GM12873 (cell line): ENCODE data around the gene TEKTIP1.

Source experiments
- TF ChIP-seq, protein P1 (sequence below): IDR thresholded peaks from 2 replicates; pipeline ENCODE4 v1.5.1; 2012; ENCODE audit warnings: low read depth, mild to moderate bottlenecking, moderate library complexity, low read length, control low read depth; ENCODE audit not compliant: insufficient read depth; ENCODE audit errors: missing control alignments

Gene TEKTIP1

DNA sequence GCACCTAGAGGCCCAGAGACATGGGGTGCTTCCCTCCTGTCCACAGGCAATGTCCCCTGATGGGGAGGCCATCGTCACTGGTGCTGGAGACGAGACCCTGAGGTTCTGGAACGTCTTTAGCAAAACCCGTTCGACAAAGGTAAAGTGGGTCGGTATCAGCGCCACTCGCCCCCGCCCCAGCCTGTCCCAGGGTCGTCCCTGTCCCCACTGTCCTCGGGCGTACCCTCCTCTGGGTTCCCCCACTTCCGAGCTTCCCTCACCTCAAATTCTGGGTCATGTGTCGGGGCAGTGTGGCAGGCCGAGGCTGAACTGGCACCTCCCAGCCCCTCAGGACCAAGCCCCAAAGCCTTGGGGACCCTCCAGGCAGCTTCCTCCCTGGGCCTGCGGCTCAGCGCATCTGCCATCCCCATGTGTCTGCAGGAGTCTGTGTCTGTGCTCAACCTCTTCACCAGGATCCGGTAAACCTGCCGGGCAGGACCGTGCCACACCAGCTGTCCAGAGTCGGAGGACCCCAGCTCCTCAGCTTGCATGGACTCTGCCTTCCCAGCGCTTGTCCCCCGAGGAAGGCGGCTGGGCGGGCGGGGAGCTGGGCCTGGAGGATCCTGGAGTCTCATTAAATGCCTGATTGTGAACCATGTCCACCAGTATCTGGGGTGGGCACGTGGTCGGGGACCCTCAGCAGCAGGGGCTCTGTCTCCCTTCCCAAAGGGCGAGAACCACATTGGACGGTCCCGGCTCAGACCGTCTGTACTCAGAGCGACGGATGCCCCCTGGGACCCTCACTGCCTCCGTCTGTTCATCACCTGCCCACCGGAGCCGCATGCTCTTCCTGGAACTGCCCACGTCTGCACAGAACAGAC, 4.4 kb upstream of the TEKTIP1 start:
- TF ChIP-seq, protein P1, sequence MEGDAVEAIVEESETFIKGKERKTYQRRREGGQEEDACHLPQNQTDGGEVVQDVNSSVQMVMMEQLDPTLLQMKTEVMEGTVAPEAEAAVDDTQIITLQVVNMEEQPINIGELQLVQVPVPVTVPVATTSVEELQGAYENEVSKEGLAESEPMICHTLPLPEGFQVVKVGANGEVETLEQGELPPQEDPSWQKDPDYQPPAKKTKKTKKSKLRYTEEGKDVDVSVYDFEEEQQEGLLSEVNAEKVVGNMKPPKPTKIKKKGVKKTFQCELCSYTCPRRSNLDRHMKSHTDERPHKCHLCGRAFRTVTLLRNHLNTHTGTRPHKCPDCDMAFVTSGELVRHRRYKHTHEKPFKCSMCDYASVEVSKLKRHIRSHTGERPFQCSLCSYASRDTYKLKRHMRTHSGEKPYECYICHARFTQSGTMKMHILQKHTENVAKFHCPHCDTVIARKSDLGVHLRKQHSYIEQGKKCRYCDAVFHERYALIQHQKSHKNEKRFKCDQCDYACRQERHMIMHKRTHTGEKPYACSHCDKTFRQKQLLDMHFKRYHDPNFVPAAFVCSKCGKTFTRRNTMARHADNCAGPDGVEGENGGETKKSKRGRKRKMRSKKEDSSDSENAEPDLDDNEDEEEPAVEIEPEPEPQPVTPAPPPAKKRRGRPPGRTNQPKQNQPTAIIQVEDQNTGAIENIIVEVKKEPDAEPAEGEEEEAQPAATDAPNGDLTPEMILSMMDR = no peak

DNA sequence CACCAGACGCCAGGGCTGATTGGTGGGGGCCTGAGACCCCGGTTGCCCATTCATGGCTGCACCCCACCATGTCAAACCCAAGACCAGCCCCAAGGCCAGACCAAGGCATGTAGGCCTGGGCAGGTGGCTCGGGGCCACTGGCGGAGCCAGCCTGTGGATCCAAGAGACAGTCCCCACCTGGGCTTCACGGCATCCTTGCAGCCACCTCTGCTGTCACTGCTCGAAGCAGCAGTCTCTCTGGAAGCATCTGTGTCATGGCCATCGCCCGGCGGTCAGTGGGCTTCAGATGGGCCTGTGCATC, 3.8 kb upstream of the TEKTIP1 start:
- TF ChIP-seq, protein P1 = no peak

DNA sequence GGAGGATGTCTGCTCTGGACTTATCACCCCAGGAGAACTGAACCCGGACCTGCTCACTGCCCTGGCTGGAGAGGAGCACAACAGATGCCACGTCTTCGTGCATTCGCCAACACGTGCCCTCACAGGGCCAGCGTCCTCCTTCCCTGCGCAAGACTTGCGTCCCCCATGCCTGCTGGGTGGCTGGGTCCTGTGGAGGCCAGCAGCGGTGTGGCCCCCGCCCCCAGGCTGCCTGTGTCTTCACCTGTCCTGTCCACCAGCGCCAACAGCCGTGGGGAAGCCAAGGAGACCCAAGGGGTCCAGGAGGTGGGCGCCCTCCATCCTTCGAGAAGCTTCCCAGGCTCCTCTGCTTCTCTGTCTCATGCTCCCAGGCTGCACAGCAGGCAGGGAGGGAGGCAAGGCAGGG, 3.4 kb upstream of the TEKTIP1 start:
- TF ChIP-seq, protein P1 = no peak

DNA sequence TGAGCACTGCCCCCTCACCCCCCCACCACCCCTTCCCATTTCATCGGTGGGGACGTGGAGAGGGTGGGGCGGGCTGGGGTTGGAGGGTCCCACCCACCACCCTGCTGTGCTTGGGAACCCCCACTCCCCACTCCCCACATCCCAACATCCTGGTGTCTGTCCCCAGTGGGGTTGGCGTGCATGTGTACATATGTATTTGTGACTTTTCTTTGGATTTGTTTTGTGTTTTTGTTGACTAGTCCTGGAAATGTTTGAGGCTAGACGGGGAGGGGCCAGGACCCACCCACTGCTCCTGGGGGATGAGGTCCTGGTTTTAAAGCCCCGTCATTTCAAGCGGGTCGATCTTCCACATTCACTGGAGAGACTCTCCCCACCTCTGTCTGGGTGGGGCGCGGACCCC, 3.0 kb upstream of the TEKTIP1 start:
- TF ChIP-seq, protein P1 = no peak

DNA sequence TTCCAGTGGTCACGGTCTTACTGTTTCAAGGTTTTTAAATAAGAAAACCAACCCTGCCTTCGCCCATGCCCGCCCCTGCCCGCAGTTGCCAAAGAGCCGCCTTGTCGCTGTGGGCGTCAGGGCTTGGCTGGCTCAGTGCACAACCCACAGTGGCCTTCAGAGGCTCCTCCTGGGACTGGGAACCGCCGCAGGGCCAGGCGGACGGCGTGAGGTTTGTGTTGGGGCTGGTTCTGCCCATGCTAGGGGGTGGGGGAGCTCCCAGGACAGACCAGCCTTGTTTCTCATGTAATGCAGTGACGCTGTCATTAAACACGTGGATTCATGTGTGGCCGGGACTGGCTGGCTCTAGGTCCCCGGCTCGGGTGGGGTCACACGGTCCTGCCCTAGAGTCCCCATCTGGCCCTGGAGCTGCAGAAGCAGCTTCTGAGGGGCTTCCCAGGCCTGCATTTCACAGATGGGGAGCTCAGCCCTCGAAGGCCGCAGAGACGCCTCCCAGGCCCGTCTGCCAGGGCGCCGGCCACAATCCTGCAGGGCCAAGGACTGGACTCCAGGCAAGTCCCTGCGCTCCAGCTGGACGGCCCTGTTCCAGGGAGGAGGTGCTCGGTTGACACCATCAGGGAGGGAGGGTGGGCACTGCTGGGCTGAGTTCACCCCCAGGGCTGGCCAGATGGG, 2.4 kb upstream of the TEKTIP1 start:
- TF ChIP-seq, protein P1 = no peak

DNA sequence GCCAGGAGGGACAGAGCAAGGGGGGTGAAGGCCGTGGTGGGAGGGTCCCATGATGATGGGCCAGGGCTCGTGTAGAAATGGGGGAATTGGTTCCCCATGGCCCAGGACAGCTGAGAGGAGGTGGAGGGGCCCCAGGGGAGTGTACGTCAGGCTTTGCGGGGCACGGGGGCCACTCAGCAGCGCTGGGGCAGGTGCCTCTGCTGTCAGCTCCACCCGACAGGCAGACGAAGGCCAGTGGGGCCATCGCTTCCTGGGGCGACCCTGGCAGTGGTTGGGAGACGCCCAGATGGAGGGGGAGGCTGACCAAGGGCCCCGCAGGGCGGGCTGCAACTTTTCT, 1.9 kb upstream of the TEKTIP1 start:
- TF ChIP-seq, protein P1 = no peak

DNA sequence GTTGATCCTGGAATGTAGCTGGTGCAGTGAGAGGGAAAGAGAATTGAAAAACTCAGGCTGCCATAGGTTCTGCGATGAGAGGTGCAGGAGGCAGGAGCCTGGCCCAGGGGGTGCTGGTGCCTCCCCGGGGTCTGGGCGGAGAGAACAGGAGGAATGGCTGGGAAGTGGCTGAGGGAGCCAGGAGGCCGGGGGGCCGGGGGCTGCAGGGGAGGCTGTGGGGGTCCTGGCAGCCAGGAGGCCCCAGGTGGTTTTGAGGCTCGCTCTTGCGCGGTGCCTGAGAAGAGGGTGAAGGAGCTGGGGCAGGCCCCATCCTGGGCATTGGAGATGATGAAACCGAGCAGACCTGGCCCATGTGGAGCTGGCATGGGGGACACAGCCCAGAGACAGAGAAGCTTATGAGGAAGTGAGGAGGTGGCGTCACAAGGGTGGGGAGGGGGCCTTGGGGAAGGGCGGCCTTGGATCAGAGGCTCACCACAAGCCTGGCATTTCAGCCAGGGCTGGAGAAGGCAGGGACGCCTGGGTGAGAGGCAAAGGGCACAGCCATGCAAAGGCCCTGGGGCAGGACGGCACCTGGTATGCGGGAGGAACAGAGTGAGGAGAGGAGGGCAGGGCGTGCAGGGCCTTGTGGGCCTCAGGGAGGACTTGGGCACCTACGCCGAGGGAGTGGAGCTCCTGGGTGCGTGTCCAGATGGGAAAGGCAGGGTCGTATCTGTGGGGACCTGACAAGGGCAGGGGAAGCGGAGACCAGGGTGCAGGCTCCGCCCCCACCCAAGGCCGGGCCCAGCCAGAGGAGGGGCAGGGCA, 1.3 kb upstream of the TEKTIP1 start:
- TF ChIP-seq, protein P1 = no peak
